ENCODE measurements around the gene SMIM45.
"Not testable (repeated sequence)": the region's sequence is repeated elsewhere in the genome, so short reads cannot be mapped to it uniquely, and the experiment has no call there.

The SMIM45 gene

GRCh38 chr22:41935015-41935351, 17.0 kb upstream of the SMIM45 start:
- no peak for DNase-seq

GRCh38 chr22:41935509-41935908, 16.4 kb upstream of the SMIM45 start:
- no peak for DNase-seq

GRCh38 chr22:41936894-41937169, 15.1 kb upstream of the SMIM45 start:
- no peak for DNase-seq

GRCh38 chr22:41939981-41940831, 11.7 kb upstream of the SMIM45 start:
- no peak for DNase-seq

GRCh38 chr22:41940832-41941765, 10.9 kb upstream of the SMIM45 start:
- DNase-seq: peak; percentile 40

- no peak for DNase-seq
Measured at GRCh38 chr22:41943661-41944209, 8.2 kb upstream of the SMIM45 start.

GRCh38 chr22:41946629-41947423, 5.1 kb upstream of the SMIM45 start, which contains the start of gene CENPM:
Gene CENPM, minus strand, starts transcription at chr22:41947152. Its CDS starts 76 bp downstream, at chr22:41947076.
- DNase-seq: peak; percentile 94

- no peak for DNase-seq
Measured at GRCh38 chr22:41947424-41948080, 4.4 kb upstream of the SMIM45 start.

- DNase-seq: no peak
Measured at GRCh38 chr22:41948142-41948541, 3.8 kb upstream of the SMIM45 start.

GRCh38 chr22:41948928-41949296, 3.0 kb upstream of the SMIM45 start:
- DNase-seq: not testable (repeated sequence)

GRCh38 chr22:41949297-41949965, 2.5 kb upstream of the SMIM45 start:
- no peak for DNase-seq

GRCh38 chr22:41952713-41953112, 763 bp downstream of the SMIM45 start:
- no peak for DNase-seq

GRCh38 chr22:41957941-41958556, 6.1 kb downstream of the SMIM45 start:
- no peak for DNase-seq

- DNase-seq: no peak
Measured at GRCh38 chr22:41963453-41964111, 11.6 kb downstream of the SMIM45 start.

- DNase-seq: no peak
Measured at GRCh38 chr22:41964112-41964491, 12.2 kb downstream of the SMIM45 start.

GRCh38 chr22:41966225-41966606, 14.3 kb downstream of the SMIM45 start:
- DNase-seq: no peak

GRCh38 chr22:41966607-41967240, 14.8 kb downstream of the SMIM45 start:
- peak; percentile 50 for DNase-seq

- peak; percentile 74 for DNase-seq
Measured at GRCh38 chr22:41968601-41969000, 16.7 kb downstream of the SMIM45 start.

- DNase-seq: no peak
Measured at GRCh38 chr22:41969110-41969646, 17.2 kb downstream of the SMIM45 start, which contains the start of gene SEPTIN3. Gene SEPTIN3, plus strand, starts transcription at chr22:41969443. Its CDS starts 2,050 bp downstream, at chr22:41971493.

GRCh38 chr22:41970601-41971000, 18.7 kb downstream of the SMIM45 start:
- no peak for DNase-seq
